NOMO-1 treated with dmso at 0.1 percent for 144 hours (cell line): ENCODE data around the gene PPP2R3B.
"Not testable (repeated sequence)": the region's sequence is repeated elsewhere in the genome, so short reads cannot be mapped to it uniquely, and the experiment has no call there.

Experiments
- DNase-seq: peaks from one replicate; lab custom pipeline; 2025; ENCODE audit not compliant: unreplicated experiment; lab: John Stamatoyannopoulos, UW

PPP2R3B gene, protein sequence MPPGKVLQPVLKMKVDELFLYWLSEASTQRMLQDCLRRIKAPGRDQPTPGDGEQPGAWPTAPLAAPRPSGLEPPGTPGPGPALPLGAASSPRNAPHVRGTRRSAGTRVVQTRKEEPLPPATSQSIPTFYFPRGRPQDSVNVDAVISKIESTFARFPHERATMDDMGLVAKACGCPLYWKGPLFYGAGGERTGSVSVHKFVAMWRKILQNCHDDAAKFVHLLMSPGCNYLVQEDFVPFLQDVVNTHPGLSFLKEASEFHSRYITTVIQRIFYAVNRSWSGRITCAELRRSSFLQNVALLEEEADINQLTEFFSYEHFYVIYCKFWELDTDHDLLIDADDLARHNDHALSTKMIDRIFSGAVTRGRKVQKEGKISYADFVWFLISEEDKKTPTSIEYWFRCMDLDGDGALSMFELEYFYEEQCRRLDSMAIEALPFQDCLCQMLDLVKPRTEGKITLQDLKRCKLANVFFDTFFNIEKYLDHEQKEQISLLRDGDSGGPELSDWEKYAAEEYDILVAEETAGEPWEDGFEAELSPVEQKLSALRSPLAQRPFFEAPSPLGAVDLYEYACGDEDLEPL

DNA sequence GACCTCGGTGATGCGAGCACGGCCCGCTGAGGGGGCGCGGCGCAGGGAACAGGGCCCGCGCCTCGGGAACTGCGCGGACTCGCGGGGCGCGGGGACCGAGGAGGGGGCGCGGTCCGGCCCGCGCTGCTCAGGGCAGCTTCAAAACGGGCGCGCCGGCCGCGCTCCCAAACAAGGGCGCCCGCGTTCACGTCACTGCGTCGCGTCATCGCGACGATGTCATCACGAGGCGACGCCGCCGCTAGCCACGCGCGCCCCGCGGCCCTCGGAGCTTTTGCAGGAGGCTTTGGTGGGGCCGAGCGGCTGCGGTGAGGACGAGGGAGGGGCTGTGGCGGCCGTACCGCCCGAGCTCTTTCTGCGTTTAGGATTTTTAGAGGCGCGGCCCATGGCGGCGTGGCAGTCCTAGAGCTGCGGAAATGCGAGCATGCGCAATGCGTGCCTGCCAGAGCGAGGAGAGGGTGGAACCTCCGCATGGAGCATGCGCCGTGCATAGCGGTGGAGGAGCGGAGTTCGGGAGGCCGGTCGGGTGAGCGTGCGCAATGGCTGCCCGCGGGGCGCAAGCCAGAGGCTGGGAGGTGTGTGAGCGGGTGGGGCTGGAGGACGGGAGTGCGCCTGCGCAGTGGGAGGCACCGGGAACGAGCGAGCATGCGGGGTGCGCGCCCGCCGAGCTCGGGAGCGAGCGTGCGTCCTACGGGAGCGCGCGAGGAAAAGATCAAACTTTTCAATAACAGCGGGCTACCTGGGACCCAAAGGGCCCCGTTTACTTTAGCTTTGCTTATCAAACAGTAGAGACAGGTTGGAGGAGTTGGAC lies at the start of gene PPP2R3B:
Gene PPP2R3B (minus strand): TSS at position 140 of the 808 bp plus-strand sequence. CDS start 216 bp downstream, outside the sequence.
- DNase-seq: no peak

DNA sequence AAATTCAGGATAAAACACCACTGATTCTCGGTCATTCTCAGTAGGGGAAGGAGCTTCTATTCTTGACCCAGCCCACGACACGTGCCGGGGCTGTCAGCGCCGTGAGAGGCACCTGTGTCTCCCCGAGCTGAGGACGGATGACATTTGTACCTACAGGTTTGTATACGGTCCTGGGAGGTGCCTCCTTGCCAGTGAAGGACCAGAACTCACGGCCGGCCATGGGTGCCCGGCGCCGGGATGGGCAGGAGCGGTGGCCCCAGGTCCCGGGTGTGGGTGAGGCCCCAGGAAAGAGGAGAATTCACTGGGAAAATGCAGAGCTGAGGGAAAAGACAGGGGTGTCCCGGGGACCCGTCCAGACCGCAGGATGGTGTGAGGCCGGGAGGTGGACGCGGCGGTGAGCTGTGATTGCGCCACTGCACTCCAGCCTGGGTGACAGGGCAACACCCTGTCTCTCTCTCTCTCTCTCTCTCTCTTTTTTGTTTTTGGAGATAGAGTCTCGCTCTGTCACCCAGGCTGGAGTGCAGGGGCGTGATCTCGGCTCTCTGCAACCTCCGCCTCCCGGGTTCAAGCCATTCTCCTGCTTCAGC lies 48.9 kb upstream of the PPP2R3B start:
- DNase-seq: no peak

DNA sequence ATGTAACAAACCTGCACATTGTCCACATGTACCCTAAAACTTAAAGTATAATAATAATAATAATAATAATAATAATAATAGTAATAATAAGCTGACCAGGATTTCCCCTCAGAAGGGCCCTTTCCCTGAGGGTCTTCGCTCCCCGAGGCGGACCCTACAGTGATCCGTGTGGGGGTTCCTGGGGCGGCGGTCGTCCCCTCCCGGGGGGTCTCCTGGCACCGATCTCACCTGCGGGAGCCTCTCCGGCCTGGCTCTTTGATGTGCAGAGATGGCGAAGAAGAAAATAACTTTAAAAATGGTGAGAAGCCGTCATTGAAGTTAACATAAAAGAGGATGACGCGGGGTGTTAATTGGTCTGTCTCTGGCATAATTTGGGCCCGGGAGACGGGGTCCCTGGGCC lies 48.2 kb upstream of the PPP2R3B start:
- no peak for DNase-seq

DNA sequence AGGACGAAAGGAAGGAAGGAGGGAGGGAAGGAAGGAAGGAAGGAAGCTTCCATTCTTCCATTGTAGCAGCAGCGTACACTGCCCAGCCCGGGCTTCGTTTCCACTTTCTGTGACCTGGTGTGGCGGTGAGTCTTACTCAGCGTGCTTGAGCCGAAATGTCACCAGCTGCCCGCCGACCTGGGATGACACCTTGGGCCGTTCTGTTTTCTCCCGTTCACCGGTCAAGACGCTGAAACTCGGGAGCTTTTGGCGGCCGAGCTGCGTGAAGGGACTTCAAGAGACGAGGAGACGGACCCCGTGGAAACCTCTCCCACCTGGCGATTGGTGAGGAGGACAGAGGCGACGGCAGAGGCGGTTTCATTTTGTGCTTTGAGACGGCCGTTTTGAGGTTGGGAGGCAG lies 47.1 kb upstream of the PPP2R3B start:
- no peak for DNase-seq

DNA sequence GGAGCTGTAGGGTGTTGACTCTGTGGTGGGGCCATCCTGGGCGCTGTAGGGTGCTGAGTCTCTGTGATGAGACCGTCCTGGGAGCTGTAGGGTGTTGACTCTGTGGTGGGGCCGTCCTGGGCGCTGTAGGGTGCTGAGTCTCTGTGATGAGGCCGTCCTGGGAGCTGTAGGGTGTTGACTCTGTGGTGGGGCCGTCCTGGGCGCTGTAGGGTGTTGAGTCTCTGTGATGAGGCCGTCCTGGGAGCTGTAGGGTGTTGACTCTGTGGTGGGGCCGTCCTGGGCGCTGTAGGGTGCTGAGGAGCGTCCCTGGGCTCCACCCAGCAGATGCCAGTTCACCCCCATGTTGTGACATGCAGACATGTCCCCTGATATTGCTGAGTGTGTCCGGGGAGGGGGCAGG lies 46.0 kb upstream of the PPP2R3B start:
- DNase-seq: not testable (repeated sequence)

DNA sequence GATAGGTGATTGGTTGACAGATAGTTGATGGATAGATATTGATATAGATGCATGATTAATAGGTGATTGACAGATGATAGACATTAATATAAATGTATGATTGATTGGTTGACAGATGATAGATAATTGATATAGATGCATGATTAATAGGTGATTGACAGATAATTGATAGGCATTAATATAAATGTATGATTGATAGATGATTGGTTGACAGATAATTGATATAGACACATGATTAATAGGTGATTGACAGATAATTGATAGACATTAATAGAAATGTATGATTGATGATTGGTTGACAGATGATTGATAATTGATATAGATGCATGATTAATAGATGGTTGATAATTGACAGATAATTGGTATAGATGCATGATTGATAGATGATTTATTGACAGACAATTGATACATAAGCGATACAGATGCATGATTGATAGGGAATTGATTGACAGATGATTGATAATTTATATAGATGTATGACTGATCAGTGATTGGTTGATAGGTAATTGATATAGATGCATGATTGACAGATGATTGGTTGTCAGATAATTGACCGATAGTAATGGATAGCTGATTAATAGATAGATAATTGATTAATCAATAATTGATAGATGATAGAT lies 44.9 kb upstream of the PPP2R3B start:
- no peak for DNase-seq

DNA sequence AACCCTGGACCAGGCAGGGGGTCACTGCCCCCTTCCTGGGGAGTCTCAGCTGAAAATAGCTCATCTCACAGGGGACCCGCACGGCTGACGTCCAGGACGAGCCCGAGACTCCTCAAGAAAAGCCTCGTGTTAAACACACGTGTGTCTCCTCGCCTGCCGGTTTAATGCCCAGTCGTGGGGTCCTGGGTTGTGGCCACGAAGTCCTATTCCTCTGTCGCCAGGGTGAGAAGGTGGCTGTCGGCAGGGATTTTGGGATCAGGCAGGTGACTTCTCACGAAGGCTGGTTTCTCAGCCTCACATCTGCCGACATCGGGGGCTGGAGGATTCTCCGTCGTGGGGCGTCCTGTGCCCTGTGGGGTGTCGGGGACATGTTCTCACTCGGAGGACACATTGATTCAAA lies 44.3 kb upstream of the PPP2R3B start:
- DNase-seq: no peak

DNA sequence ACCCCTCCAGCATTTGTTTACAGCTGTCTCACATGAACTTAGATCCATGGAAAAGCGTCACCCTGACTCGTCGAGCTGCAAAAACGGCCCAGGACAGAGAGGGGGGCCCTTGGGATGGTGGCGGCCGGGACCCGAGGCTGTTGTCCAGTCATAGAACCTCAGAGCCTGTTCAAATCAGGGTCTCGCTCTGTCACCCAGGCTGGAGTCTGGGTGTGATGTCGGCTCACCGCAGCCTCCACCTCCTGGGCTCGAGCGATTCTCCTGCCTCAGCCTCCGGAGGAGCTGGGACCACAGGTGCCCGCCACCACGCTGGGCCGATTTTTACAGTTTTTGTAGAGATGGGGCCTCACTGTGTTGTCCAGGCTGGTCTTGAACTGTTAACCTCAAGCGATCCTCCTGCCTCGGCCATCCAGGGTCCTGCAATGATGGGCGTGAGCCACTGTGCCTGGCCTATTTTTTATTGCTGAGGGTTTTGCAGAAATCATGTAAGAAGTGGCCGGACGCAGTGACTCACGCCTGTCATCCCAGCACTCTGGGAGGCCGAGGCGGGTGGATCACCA lies 42.6 kb upstream of the PPP2R3B start:
- no peak for DNase-seq

DNA sequence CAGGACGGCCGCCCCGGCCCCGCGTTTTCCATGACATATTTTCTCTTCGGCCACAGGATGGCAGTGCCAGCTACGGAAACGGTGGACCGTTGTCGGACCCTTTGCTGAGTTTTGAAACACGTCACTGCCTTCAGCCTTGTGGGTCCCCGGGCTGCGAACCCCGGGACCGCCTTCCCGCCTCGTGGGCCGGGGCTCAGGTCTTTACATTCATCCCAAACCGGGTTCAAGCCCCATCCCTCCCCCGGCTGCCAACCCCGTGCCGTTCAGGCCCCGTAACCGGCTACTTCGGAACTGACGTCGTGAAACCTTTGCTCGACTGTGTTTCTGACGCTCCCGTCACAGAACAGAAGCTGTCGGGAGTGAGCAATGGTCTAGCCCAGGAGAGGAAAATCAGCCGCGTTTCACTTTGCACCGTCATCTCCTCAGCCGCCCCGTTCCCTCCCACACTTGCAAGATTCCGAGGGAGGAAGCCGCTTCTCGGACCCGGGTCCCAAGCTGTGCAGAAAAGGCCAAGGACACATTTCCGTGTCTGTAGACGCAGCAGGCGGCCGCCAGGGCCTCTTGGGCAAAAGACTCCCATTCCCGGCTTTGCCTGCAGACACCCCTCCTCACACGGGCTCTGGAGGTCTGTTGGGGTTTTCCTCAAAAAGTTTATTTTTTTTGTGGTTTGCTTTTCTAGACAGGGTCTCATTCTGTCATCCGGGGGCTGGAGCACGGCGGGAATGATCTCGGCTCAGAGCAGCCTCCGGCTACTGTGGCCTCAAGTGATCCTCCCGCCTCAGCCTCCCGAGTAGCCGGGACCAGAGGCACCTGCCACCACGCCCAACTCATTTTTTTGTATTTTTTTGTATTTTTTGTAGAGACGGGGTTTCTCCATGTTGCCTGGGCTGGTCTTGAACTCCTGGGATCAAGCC lies 41.4 kb upstream of the PPP2R3B start:
- no peak for DNase-seq

DNA sequence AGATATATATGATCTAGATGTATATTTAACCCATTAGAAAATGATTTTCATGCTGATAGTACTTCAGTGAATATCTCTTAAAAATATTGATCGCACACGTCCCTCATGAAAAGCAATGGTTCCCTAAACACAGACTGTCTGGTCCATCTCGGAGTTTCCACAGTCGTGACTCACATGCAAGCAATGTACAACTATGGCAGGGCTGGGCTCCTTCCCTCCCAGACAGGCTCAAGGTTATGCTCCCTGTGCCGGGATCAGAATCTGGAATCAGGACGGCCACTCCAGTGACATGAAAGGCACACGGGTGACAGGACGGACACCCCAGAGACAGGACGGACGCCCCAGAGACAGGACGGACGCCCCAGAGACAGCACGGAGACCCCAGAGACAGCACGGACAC lies 40.2 kb upstream of the PPP2R3B start:
- no peak for DNase-seq

DNA sequence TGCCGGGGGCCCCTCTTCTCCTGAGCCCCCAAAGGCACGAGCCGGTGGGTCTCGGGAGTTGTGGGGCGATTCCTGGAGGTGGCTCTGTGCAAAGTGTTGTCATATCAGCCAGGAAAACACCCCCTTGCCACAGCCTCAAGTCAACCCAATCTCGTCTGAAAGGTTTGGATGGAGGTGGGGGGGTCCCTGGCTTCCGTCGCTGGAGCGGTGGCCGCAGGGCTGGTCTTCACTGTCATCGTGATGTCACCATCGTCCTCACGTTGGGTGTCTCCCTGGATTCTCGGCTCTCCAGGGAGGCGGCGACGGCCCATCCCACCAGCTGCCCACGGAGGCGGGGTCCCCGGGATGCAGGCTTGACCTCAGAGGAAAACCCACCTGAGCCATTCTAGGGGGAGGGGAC lies 38.3 kb upstream of the PPP2R3B start:
- DNase-seq: no peak

DNA sequence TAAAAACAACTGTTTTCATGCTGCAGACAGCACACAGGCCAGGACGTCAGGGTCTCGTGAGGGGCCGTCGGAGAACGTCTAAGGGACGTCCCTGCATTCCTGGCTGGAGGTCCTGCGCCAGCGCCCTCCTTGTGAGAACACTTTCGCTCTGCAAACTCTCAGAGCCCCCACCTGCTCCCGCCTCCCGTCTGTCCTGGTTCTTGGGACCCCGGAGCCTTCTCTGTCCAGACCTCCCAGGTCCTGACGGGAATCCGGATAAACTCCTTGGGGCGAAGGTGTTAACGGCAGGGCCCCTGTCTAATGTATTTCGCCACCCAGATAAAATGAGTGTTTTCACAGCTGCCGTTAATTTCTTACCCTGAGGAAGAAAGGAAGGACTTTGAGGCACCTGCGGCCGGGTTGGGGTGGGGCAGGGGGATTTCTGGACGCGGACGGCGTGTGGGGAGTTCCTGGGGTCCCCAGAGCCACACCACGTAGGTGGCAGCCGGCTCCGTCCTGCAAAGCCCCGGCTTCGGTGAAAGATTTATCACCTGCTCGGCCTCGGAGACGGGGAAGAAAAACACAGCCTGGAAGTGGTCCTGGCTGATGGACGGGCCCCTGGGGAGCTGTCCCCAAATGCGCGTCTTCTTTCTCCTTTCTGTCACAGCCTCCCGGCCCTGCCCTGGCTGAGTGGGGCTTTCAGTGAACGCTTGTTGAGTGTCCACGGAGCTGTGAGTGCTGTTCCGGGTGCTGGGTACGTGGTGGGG lies 35.1 kb upstream of the PPP2R3B start:
- DNase-seq: no peak

DNA sequence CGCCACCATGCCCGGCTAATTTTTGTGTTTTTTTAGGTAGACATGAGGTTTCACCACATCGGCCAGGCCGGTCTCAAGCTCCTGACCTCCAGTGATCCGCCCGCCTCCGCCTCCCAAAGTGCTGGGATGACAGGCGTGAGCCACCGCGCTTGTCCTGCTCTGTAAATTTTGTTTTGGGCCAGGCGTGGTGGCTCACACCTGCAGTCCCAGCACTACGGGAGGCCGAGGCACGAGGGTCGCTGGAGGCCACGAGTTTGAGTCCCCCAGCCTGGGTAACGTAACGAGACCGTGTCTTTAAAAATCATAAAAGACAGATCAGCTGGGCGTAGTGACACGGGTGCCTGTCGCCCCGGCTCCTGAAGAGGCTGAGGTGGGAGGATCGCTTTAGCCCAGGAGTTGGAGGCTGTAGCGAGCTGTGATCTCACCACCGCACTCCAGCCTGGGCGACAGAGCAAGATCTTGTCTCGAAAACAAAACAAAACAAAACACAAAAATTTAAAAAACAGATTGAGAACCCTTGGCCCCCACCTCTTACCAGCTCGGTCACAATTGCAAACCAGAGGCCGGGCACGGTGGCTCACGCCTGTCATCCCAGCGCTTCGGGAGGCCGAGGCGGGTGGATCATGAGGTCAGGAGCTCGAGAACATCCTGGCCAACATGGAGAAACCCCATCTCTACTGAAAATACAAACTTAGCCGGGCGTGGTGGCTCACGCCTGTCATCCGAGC lies 34.0 kb upstream of the PPP2R3B start:
- no peak for DNase-seq

DNA sequence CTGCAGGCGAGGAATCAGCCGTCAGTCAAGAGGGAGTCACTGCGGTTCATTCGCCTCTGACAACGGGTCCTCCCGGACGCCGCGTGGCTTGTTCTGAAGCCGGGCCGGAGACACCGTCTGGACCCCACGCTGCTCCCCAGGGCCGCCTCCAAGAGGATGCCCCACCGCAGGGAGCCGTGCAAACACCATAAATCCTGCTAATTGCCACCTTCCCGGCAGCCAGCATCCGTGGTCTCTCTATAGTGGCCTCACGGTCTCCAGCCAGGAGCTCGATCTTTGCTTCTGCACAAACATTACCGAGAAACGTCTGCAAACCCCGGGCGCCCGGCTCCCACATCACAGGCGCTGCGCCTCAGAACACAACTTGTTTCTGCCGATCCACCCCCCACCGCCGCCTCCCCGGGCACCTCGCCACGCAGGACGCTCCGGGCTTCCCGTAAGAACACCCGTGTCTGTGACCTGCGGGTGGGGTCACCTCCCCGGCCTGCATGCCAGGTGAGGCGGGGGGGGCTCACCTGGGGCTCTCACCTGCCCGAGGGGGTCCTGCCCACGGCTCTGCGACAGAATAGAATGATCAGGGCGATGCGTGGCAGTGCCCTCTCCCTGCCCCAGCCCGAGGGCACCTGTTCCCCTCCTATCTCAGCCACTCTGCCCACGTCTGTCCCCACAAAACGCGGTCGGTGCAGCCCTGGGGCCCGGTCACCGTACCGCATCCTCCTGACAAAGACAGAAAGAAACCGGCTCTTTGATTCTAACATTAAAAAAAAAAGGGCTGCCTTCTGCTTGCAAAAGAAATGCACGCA lies 32.4 kb upstream of the PPP2R3B start:
- no peak for DNase-seq

DNA sequence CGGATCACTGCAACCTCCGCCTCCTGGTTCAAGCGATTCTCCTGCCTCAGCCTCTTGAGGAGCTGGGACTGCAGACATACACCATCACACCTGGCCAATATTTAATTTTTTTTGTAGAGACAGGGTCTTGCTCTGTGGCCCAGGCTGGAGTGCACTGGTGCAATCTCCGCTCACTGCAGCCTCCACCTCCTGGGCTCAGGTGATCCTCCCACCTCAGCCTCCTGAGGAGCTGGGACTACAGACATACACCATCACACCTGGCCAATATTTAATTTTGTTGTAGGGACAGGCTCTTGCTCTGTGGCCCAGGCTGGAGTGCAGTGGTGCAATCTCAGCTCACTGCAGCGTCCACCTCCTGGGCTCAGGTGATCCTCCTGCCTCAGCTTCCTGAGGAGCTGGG lies 28.8 kb upstream of the PPP2R3B start:
- not testable (repeated sequence) for DNase-seq

DNA sequence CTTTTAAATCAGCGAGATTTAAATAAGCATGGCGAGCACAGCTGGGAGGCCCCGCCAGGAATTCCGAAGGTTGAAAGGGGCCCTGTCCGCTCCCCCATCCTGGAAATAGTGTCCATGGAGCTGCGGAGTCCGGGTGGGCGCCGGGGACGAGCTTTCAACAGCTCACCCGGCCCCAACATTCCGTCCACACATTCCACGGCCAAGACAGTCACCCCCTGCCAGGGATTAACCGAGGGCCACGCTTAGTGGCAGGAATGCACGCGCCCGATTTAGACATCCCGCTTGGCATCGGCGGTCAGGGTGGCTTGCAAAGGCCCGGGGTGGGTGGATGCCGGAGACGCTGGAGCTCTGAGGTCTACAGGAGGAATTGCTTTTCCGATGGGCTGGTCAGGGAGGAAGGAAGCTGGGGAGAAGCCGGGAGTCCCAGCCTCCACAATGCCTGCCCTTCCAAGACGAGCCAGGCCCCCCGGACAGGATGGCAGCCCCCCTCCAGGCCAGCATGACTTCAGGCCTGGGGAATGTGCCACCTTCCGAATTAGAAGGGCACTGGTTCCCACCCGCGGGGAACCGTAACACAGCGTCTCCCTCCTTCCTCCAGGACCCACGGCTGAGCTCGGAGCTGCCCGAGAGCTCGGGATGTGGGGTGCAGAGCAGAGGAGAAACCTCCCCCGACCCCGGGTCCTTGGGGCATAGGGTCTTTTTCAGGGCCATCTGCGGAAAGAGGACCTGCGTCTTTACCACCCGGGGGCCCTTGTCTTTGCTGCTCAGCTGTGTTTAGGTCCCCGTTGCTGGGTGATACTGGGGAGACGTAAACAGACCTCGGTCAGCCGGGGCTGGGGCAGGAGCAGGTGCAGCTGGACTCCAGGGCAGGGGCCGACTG lies 26.9 kb upstream of the PPP2R3B start:
- no peak for DNase-seq

DNA sequence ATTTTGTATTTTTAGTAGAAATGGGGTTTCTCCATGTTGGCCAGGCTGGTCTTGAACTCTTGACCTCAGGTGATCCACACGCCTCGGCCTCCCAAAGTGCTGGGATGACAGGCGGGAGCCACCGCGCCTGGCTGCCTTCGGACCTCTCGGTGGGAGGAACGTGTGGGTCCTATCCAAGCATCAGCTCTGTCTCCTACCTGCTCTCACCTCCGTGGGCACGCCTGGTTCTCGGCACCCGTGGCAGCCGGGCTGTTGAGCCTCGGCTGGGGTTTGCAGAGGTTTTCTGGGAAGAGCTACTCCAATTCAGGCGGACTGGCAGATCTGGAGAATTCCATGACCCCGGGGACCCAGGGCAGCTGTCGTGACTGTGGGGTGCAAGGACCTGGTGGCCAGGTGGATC lies 23.6 kb upstream of the PPP2R3B start:
- DNase-seq: no peak
